ENCODE measurements around the gene SCAMP5. TPM values are rescaled to one million over a fixed set of nuclear protein-coding genes. Genes with fewer than 3 reads are reported as not detected.
A peak's percentile ranks its signal among the peaks of the same experiment; 100 is the strongest.

Gene SCAMP5
- total RNA-seq, 1 experiment from 2014 or later: 70.1 TPM

GRCh38 chr15:74956648-74957475 is 38.5 kb upstream of the SCAMP5 start, which contains the start of gene RPP25:
Gene RPP25, minus strand, starts transcription at chr15:74956772. Its CDS starts 189 bp downstream, at chr15:74956583.
- DNase-seq (ENCODE audit: low spot score) (peak; percentile 86), ATAC-seq (peak; percentile 79)
- Mint-ChIP-seq H3K9me3 (no peaks in the 10 kb centered on the region), H3K27me3 (ENCODE audit: low read depth) (peaks cover 56% of the 10 kb centered on the region), H3K36me3 (no peaks in the 10 kb centered on the region), H3K4me3 (peak within 1 kb of the TSS; percentile 88), H3K27ac (peak within 1 kb of the TSS; percentile 78; the same call in 1 of the 2 replicates), H3K4me1 (peaks cover 38% of the 10 kb centered on the region)
- ChIA-PET POLR2A (interaction anchor here (0.6 to 2.1 kb wide), 8 partner anchors 31 to 109 kb away, joined by 3 to 14 read pairs (median 3); partner anchors contain the start of genes PPCDC and SCAMP5), CTCF (interaction anchor here (0.8 to 4.0 kb wide), 18 partner anchors 11 to 351 kb away, joined by 3 to 24 read pairs (median 4); partner anchors contain the start of genes C15orf39, CPLX3, PPCDC and SCAMP5)
- TF ChIP-seq ZBTB43 (CRISPR knock-in tag; IDR thresholded peaks at IDR 0.05): 0 out of 2 replicates have a peak, but pooled peaks have one; percentile 48
- TF ChIP-seq SP1 (CRISPR knock-in tag; conservative IDR thresholded peaks at IDR 0.05): peak; percentile 10; the same call in 1 of the 2 replicates
- TF ChIP-seq E2F4 (CRISPR knock-in tag; IDR thresholded peaks at IDR 0.05; ENCODE audit: borderline replicate concordance, low read depth): no peak
- no peak for TF ChIP-seq SOX15 (CRISPR knock-in tag; IDR thresholded peaks at IDR 0.05)
- no peak for TF ChIP-seq AR (CRISPR knock-in tag; IDR thresholded peaks at IDR 0.05)
- TF ChIP-seq NFATC4 (CRISPR knock-in tag; IDR thresholded peaks at IDR 0.05): 0 out of 2 replicates have a peak, but pooled peaks have one; percentile 34
- TF ChIP-seq MAX (CRISPR knock-in tag; IDR thresholded peaks at IDR 0.05): peak; percentile 78
- TF ChIP-seq KAT7 (CRISPR knock-in tag; IDR thresholded peaks at IDR 0.05; ENCODE audit: borderline replicate concordance): peak; percentile 40; the same call in 1 of the 2 replicates
- peak; percentile 78; the same call in 1 of the 2 replicates for TF ChIP-seq E2F1 (CRISPR knock-in tag; IDR thresholded peaks at IDR 0.05)
- TF ChIP-seq FOXP1 (CRISPR knock-in tag; IDR thresholded peaks at IDR 0.05; ENCODE audit: borderline replicate concordance): 0 out of 2 replicates have a peak, but pooled peaks have one; percentile 77
- 0 out of 2 replicates have a peak, but pooled peaks have one; percentile 17 for TF ChIP-seq ZNF281 (CRISPR knock-in tag; IDR thresholded peaks at IDR 0.05)
- TF ChIP-seq CREB1 (CRISPR knock-in tag; IDR thresholded peaks at IDR 0.05): peak; percentile 19; the same call in 1 of the 2 replicates
- peak; percentile 64; the same call in 1 of the 2 replicates for TF ChIP-seq ARID4B (CRISPR knock-in tag; IDR thresholded peaks at IDR 0.05; ENCODE audit: borderline replicate concordance)
- 0 out of 2 replicates have a peak, but pooled peaks have one; percentile 48 for TF ChIP-seq FOXJ3 (CRISPR knock-in tag; IDR thresholded peaks at IDR 0.05; ENCODE audit: borderline replicate concordance)
- 0 out of 2 replicates have a peak, but pooled peaks have one; percentile 43 for TF ChIP-seq NR2C2 (CRISPR knock-in tag; IDR thresholded peaks at IDR 0.05)
- peak; percentile 89; the same call in 1 of the 2 replicates for TF ChIP-seq IRF1 (CRISPR knock-in tag; IDR thresholded peaks at IDR 0.05)
- no peak for TF ChIP-seq CDX4 (CRISPR knock-in tag; IDR thresholded peaks at IDR 0.05; ENCODE audit: borderline replicate concordance)

Data from WTC11 (cell line).